GM20000 (cell line): ENCODE results near the gene SPTSSA.

Experiments used
- DNase-seq: peaks from one replicate; pipeline ENCODE4 v3.0.0; 2012; ENCODE audit warnings: low spot score
- TF ChIP-seq, protein P1 (sequence below): IDR thresholded peaks from 2 replicates; pipeline ENCODE4 v1.5.1; 2012; ENCODE audit warnings: mild to moderate bottlenecking, control low read depth; ENCODE audit errors: extremely low read depth, missing control alignments

The SPTSSA gene

GRCh38 chr14:34423445-34423844 lies 38.6 kb downstream of the SPTSSA start:
- no peak for DNase-seq

GRCh38 chr14:34420547-34421150 lies 41.4 kb downstream of the SPTSSA start:
- DNase-seq: no peak
- TF ChIP-seq, protein P1, sequence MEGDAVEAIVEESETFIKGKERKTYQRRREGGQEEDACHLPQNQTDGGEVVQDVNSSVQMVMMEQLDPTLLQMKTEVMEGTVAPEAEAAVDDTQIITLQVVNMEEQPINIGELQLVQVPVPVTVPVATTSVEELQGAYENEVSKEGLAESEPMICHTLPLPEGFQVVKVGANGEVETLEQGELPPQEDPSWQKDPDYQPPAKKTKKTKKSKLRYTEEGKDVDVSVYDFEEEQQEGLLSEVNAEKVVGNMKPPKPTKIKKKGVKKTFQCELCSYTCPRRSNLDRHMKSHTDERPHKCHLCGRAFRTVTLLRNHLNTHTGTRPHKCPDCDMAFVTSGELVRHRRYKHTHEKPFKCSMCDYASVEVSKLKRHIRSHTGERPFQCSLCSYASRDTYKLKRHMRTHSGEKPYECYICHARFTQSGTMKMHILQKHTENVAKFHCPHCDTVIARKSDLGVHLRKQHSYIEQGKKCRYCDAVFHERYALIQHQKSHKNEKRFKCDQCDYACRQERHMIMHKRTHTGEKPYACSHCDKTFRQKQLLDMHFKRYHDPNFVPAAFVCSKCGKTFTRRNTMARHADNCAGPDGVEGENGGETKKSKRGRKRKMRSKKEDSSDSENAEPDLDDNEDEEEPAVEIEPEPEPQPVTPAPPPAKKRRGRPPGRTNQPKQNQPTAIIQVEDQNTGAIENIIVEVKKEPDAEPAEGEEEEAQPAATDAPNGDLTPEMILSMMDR: no peak

More at GRCh38 chr14:34423445-34423844, 38.6 kb downstream of the SPTSSA start:
- TF ChIP-seq, protein P1: no peak

DNA sequence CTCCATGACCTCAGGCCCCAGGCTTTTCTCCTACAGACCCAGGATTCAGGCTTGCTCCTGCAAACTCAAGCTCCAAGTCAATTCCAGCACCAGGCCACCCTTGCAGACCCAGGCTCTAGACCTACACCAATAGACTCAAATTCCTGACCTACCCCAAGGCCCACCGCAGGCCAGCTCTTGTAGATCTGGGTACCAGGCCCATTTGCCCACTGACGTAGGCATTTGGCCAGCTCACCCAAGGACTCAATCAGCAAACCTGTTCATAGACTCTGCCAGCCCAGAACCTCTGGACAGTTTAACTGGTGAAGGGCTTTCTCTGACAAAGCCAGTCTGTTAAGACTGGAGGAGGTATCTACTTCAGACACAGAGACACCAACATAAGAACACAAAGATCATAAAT lies 52.3 kb downstream of the SPTSSA start:
- DNase-seq: no peak
- TF ChIP-seq, protein P1: no peak

DNA sequence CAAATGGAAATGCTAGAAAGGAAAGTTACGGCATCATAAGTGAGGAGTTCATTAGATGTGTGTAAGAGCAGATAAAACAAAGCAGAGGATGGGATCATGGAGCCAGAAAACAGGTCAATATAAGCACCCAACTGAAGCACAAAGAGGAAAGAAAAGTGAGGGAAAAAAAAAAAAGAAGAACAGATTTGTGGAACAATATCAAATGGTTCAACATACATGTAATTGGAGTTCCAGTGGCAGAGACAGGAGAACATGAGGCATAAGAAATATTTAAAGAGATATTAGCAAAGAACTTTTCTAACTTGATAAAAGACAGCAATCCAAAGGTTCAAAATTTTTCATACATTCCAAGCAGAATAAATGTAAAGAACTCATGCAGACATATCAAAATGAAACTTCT lies 54.1 kb downstream of the SPTSSA start:
- no peak for DNase-seq
- TF ChIP-seq, protein P1: no peak

- no peak for DNase-seq
- TF ChIP-seq, protein P1: no peak
These were observed 57.6 kb downstream of the SPTSSA start for GRCh38 chr14:34404416-34404815.

- TF ChIP-seq, protein P1: no peak
- DNase-seq: no peak
These were observed 58.4 kb downstream of the SPTSSA start for GRCh38 chr14:34403646-34404045.

GRCh38 chr14:34398024-34398423 lies 64.0 kb downstream of the SPTSSA start:
- DNase-seq: no peak
- TF ChIP-seq, protein P1: no peak
